SK-N-MC (cell line): Measurements from ENCODE around the gene ITPKB.

Experiments
- DNase-seq: peaks from one replicate; pipeline ENCODE4 v3.0.0-alpha.2; 2011; ENCODE audit warnings: low read depth, low spot score
- H3K27ac ChIP-seq: fragments of 200-600 bp; sonication (generic); 2 replicates; pipeline ENCODE4 v1.5.1; 2016; ENCODE audit warnings: mixed run types
- H3K36me3 ChIP-seq: fragments of 200-600 bp; sonication (generic); 2 replicates; pipeline ENCODE4 v1.6.1; 2017; ENCODE audit warnings: antibody characterized with exemption, low read length, mixed read lengths; ENCODE audit not compliant: insufficient read depth
- H3K4me3 ChIP-seq: fragments of 200-600 bp; sonication (generic); 2 replicates; pipeline ENCODE4 v1.5.1; 2016
- H3K9ac ChIP-seq: fragments of 200-600 bp; sonication (generic); 2 replicates; pipeline ENCODE4 v1.8.0; 2017; ENCODE audit warnings: mixed run types, mixed read lengths; ENCODE audit not compliant: insufficient read length
- H3K9me3 ChIP-seq: fragments of 200-600 bp; sonication (generic); 2 replicates; pipeline ENCODE4 v1.6.1; 2017; ENCODE audit warnings: low read depth, mild to moderate bottlenecking, antibody characterized with exemption, low read length, moderate library complexity, mixed read lengths
- EZH2 ChIP-seq: fragments of 200-600 bp; sonication (generic); IDR thresholded peaks from one replicate; pipeline ENCODE4 v1.6.1; 2017; ENCODE audit warnings: antibody characterized with exemption
- FOXP2 ChIP-seq: optimal IDR thresholded peaks from 2 replicates; pipeline ENCODE3; 2011; ENCODE audit warnings: mild to moderate bottlenecking, moderate library complexity; ENCODE audit not compliant: insufficient read depth; ENCODE audit errors: extremely low read length, control extremely low read depth
- POLR2AphosphoS5 ChIP-seq: IDR thresholded peaks from 2 replicates; pipeline ENCODE4 v1.6.1; 2012; ENCODE audit warnings: mild to moderate bottlenecking, low read depth, low read length, borderline replicate concordance

Gene ITPKB

DNA sequence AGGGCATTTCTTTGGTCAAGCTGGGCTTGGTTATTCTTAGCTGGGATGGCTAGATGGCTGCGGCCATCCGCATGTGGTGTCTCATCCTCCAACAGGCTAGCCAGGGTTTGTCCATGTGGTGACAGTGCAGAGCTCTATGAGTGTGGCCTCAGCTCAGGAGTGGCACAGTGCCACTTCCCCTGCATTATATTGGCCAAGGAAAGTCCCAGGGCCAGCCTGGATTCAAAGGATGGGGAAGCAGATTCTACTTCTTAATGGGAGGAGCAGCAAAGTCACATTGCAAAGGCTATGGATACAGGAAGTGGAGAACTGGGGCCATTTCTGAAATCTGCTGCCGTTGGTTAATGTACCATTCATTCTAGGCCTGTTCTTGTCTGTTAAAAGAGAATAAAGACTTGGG lies 156.1 kb downstream of the ITPKB start:
- DNase-seq = no peak
- H3K9me3 ChIP-seq = no peaks in the 10 kb centered on the region
- no peaks in the 10 kb centered on the region for H3K36me3 ChIP-seq
- H3K9ac ChIP-seq = no peak overlapping the region
- no peak overlapping the region for H3K27ac ChIP-seq
- TF ChIP-seq FOXP2 = no peak
- no peak for TF ChIP-seq EZH2
- no peak for TF ChIP-seq POLR2AphosphoS5
- H3K4me3 ChIP-seq = no peak overlapping the region
